Breast epithelium (tissue), 4 donors: ENCODE measurements around the gene HAGH. TPM values are rescaled to one million over a fixed set of nuclear protein-coding genes. Genes with fewer than 3 reads are reported as not detected.
"Not testable (repeated sequence)": the region's sequence is repeated elsewhere in the genome, so short reads cannot be mapped to it uniquely, and the experiment has no call there.

Source experiments
- DNase-seq, 2 donors: peaks; one replicate each; pipeline ENCODE4 v3.0.0-alpha.2; 2019; ENCODE audit warnings: low spot score in 2 of 2
- H3K27ac ChIP-seq, 2 donors: fragments of 200-600 bp; sonication (generic) in 1 of 2; one replicate each; pipeline ENCODE4 v1.5.1; 2016 to 2019; ENCODE audit warnings: mild to moderate bottlenecking in 1 of 2
- H3K27me3 ChIP-seq, 2 donors: fragments of 200-600 bp; sonication (generic) in 1 of 2; one replicate each; pipeline versions ENCODE4 v1.5.1 to v1.6.0; 2017 to 2019; ENCODE audit warnings: control low read depth in 1 of 2, mild to moderate bottlenecking in 1 of 2
- H3K36me3 ChIP-seq: fragments of 200-600 bp; one replicate; pipeline ENCODE4 v1.5.1; 2019
- H3K4me1 ChIP-seq, 2 donors: fragments of 200-600 bp; sonication (generic); one replicate each; pipeline ENCODE4 v1.5.1; 2016 to 2019; ENCODE audit warnings: control low read depth in 1 of 2
- H3K4me3 ChIP-seq, 3 donors: fragments of 200-600 bp; sonication (generic); 1 replicate in 2 of 3; 2 replicates in 1 of 3; pipeline ENCODE4 v1.5.1; 2016 to 2019; ENCODE audit warnings: mild to moderate bottlenecking in 3 of 3, moderate library complexity in 2 of 3
- H3K9me3 ChIP-seq, 2 donors: fragments of 200-600 bp; sonication (generic) in 1 of 2; one replicate each; pipeline ENCODE4 v1.5.1; 2016 to 2019; ENCODE audit warnings: control low read depth in 1 of 2
- CTCF ChIP-seq, 3 donors: fragments of 450-650 bp; IDR thresholded peaks; one replicate each; pipeline ENCODE4 v1.5.1; 2016 to 2017; ENCODE audit warnings: antibody characterized with exemption in 3 of 3, mild to moderate bottlenecking in 3 of 3, moderate library complexity in 3 of 3
- POLR2A ChIP-seq: fragments of 450-650 bp; IDR thresholded peaks from one replicate; pipeline ENCODE4 v1.6.1; 2016; ENCODE audit warnings: antibody characterized with exemption, mild to moderate bottlenecking, moderate library complexity
- POLR2AphosphoS5 ChIP-seq, 3 donors: sonication (generic); formaldehyde crosslinking; IDR thresholded peaks; one replicate each; pipeline ENCODE4 v1.6.1; 2017; ENCODE audit warnings: antibody characterized with exemption in 3 of 3
- intact Hi-C: fragments of 100-400 bp; cut with DNase I; formaldehyde crosslinking; loops from one replicate; pipeline ENCODE4 v1.15.1; 2023; ENCODE audit warnings: low total_unique reads
- total RNA-seq, 3 donors: library from RNA; depleted of rRNA; stranded (reverse); fragments of >200 nt; gene quantifications; one replicate each; pipeline ENCODE4 v1.1.0, GENCODE V29; 2016

The HAGH gene
- total RNA-seq, 3 donors from 2014 or later: 61.9 to 114 (median 74.7) TPM

GRCh38 chr16:1800701-1801100 lies 25.9 kb downstream of the HAGH start:
- peaks cover 0 to 5% of the 10 kb centered on the region in 2 donors for H3K9me3 ChIP-seq
- no peaks in the 10 kb centered on the region for H3K4me1 ChIP-seq
- DNase-seq: no peak
- no peak overlapping the region for H3K4me3 ChIP-seq
- H3K27ac ChIP-seq: no peak overlapping the region
- no peaks in the 10 kb centered on the region for H3K27me3 ChIP-seq
- intact Hi-C loops: no loop called here
- no peaks in the 10 kb centered on the region for H3K36me3 ChIP-seq
- no peak for TF ChIP-seq POLR2AphosphoS5 (IDR thresholded peaks at IDR 0.05)
- no peak for TF ChIP-seq CTCF (IDR thresholded peaks at IDR 0.05)
- TF ChIP-seq POLR2A: no peak

GRCh38 chr16:1799263-1799662 lies 27.4 kb downstream of the HAGH start:
- DNase-seq, H3K4me3 ChIP-seq, intact Hi-C loops, H3K27me3 ChIP-seq, H3K36me3 ChIP-seq, H3K27ac ChIP-seq, H3K9me3 ChIP-seq, H3K4me1 ChIP-seq: not testable (repeated sequence)

- H3K27ac ChIP-seq: no peak overlapping the region
- no peaks in the 10 kb centered on the region for H3K36me3 ChIP-seq
- peaks cover 0 to 5% of the 10 kb centered on the region in 2 donors for H3K9me3 ChIP-seq
- H3K27me3 ChIP-seq: no peaks in the 10 kb centered on the region
- peaks cover 0 to 13% of the 10 kb centered on the region in 2 donors for H3K4me1 ChIP-seq
- no peak for TF ChIP-seq POLR2AphosphoS5 (IDR thresholded peaks at IDR 0.05)
- no peak for TF ChIP-seq CTCF (IDR thresholded peaks at IDR 0.05)
- no peak for TF ChIP-seq POLR2A
- intact Hi-C loops: no loop called here
- H3K4me3 ChIP-seq: no peak overlapping the region
- DNase-seq: no peak
Observed at GRCh38 chr16:1794908-1795666, 31.5 kb downstream of the HAGH start.

GRCh38 chr16:1794221-1794871 lies 32.3 kb downstream of the HAGH start:
- Histone ChIP-seq H3K9me3 (peaks cover 0 to 5% of the 10 kb centered on the region in 2 donors), H3K4me1 (peaks cover 0 to 13% of the 10 kb centered on the region in 2 donors), H3K4me3 (peak overlapping the region in 1 of 3 donors; percentile 23), H3K36me3 (no peaks in the 10 kb centered on the region), H3K27ac (no peak overlapping the region), H3K27me3 (no peaks in the 10 kb centered on the region)
- DNase-seq: no peak
- intact Hi-C loops: no loop called here
- no peak for TF ChIP-seq CTCF (IDR thresholded peaks at IDR 0.05)
- TF ChIP-seq POLR2A: no peak

- H3K36me3 ChIP-seq: no peaks in the 10 kb centered on the region
- H3K9me3 ChIP-seq: peaks cover 0 to 5% of the 10 kb centered on the region in 2 donors
- H3K4me3 ChIP-seq: peak within 1 kb of the TSS in 1 of 3 donors; percentile 23
- no peak for DNase-seq
- no peak within 1 kb of the TSS for H3K27ac ChIP-seq
- TF ChIP-seq CTCF (IDR thresholded peaks at IDR 0.05) (no peak), POLR2A (no peak), POLR2AphosphoS5 (IDR thresholded peaks at IDR 0.05) (no peak)
- intact Hi-C loops: no loop called here
- no peaks in the 10 kb centered on the region for H3K27me3 ChIP-seq
- H3K4me1 ChIP-seq: peaks cover 0 to 13% of the 10 kb centered on the region in 2 donors
Observed at GRCh38 chr16:1793578-1794220, 32.9 kb downstream of the HAGH start, which contains the start of gene IGFALS. Gene IGFALS (minus strand): TSS chr16:1793705. CDS start chr16:1793652, 53 bp downstream.
